Measurements from ENCODE around the gene ANKEF1. TPM values are rescaled to one million over a fixed set of nuclear protein-coding genes. Genes with fewer than 3 reads are reported as not detected.
"Not testable (repeated sequence)": the region's sequence is repeated elsewhere in the genome, so short reads cannot be mapped to it uniquely, and the experiment has no call there.

The ANKEF1 gene
- total and polyA plus RNA-seq, 10 of the 15 experiments (the other 5 are each of a cell fraction or from before 2014, with no cell fraction given) = 0.04 to 3.0 (median 0.89) TPM

DNA sequence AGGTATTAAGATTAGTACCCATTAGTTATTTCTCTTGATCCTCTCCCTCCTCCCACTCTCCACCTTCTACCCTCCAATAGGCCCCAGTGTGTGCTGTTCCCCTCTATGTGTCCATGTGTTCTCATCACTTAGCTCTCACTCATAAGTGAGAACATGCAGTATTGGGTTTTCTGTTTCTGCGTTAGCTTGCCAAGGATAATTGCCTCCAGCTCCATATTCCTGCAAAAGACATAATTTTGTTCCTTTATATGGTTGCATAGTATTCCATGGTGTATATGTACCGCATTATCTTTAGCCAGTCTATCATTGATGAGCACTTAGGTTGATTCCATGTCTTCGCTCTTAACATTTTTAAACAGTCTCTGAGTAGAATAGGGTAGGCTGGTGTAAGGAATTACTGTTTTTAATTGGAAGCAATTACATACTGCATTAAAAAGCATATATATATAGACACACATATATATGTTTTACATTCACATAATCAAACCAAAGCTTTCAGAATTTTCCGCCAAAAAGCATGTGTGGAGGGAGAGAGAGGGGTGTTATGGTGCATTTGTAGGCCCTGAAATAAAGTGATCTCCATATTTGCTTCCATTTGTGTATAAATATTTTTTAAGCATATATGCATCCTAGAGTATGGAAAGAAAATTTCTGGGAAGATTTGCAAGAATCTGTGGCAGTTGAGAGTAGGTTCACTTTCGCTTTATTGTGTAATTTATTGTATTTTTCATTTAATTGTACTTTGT, 709 bp upstream of the ANKEF1 start (continued):
- TF ChIP-seq, protein P1, sequence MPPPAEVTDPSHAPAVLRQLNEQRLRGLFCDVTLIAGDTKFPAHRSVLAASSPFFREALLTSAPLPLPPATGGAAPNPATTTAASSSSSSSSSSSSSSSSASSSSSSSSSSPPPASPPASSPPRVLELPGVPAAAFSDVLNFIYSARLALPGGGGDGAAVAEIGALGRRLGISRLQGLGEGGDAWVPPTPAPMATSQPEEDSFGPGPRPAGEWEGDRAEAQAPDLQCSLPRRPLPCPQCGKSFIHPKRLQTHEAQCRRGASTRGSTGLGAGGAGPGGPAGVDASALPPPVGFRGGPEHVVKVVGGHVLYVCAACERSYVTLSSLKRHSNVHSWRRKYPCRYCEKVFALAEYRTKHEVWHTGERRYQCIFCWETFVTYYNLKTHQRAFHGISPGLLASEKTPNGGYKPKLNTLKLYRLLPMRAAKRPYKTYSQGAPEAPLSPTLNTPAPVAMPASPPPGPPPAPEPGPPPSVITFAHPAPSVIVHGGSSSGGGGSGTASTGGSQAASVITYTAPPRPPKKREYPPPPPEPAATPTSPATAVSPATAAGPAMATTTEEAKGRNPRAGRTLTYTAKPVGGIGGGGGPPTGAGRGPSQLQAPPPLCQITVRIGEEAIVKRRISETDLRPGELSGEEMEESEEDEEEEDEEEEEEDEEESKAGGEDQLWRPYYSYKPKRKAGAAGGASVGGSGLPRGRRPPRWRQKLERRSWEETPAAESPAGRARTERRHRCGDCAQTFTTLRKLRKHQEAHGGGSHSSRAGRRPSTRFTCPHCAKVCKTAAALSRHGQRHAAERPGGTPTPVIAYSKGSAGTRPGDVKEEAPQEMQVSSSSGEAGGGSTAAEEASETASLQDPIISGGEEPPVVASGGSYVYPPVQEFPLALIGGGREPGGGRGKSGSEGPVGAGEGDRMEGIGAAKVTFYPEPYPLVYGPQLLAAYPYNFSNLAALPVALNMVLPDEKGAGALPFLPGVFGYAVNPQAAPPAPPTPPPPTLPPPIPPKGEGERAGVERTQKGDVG (CRISPR knock-in tag; IDR thresholded peaks at IDR 0.05) = no peak
- TF ChIP-seq, protein P2, sequence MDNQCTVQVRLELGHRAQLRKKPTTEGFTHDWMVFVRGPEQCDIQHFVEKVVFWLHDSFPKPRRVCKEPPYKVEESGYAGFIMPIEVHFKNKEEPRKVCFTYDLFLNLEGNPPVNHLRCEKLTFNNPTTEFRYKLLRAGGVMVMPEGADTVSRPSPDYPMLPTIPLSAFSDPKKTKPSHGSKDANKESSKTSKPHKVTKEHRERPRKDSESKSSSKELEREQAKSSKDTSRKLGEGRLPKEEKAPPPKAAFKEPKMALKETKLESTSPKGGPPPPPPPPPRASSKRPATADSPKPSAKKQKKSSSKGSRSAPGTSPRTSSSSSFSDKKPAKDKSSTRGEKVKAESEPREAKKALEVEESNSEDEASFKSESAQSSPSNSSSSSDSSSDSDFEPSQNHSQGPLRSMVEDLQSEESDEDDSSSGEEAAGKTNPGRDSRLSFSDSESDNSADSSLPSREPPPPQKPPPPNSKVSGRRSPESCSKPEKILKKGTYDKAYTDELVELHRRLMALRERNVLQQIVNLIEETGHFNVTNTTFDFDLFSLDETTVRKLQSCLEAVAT (IDR thresholded peaks at IDR 0.05) = no peak
- TF ChIP-seq EZH2 (IDR thresholded peaks at IDR 0.05; ENCODE audit: borderline replicate concordance, control insufficient read depth, low read depth, low read length) (no peak), ASH2L (IDR thresholded peaks at IDR 0.05; ENCODE audit: borderline replicate concordance, low read depth) (no peak)

- 100% methylated on average over 8 of the region's 8 CpGs for WGBS (ENCODE audit: insufficient coverage, insufficient replicate concordance, low lambda C conversion rate, missing lambda C conversion rate)
- CTCF ChIA-PET = not testable (repeated sequence)
Measured at GRCh38 chr20:10036321-10036720, 1.5 kb downstream of the ANKEF1 start.

More at GRCh38 chr20:10036321-10036720, 1.5 kb downstream of the ANKEF1 start:
- H3K4me1 ChIP-seq (ENCODE audit: control insufficient read depth, insufficient read depth, low read length); ATAC-seq; H3K79me2 ChIP-seq (ENCODE audit: control insufficient read depth, insufficient read depth, low read length); H3K9me3 ChIP-seq (replicated peaks; ENCODE audit: control insufficient read depth, insufficient read depth, low read length); H2AFZ ChIP-seq (ENCODE audit: control insufficient read depth, low read depth, low read length); H3K9ac ChIP-seq (ENCODE audit: control insufficient read depth, insufficient read depth, low read length); H3K27ac ChIP-seq (ENCODE audit: control insufficient read depth, insufficient read depth); SMC1A ChIA-PET (ENCODE audit: uncharacterized antibody, unreplicated experiment); H3K4me3 ChIP-seq; DNase-seq (ENCODE audit: low read depth, low spot score); H4K20me1 ChIP-seq (ENCODE audit: control insufficient read depth, insufficient read depth); H3K27me3 ChIP-seq (replicated peaks in 1 of 2; ENCODE audit: control insufficient read depth in 2 of 2, insufficient read depth in 2 of 2, low read length in 1 of 2); BruUV-seq (replicated peaks); RAD21 ChIA-PET (ENCODE audit: unreplicated experiment); in situ Hi-C loops (cut with MboI); H3K36me3 ChIP-seq (ENCODE audit: control insufficient read depth in 2 of 2, insufficient read depth in 2 of 2, low read length in 1 of 2); FAIRE-seq; H3K4me2 ChIP-seq (ENCODE audit: control insufficient read depth, insufficient read depth); intact Hi-C loops (cut with micrococcal nuclease; ENCODE audit: unreplicated experiment): not testable (repeated sequence)
- POLR2A ChIA-PET = interaction anchor here (0.6 kb wide), 1 partner anchor 37 kb away, joined by 6 read pairs; no protein-coding TSS in a partner anchor

Data from GM12878 (cell line).